HepG2 (cell line): Measurements from ENCODE around the gene ZNF217. TPM values are rescaled to one million over a fixed set of nuclear protein-coding genes. Genes with fewer than 3 reads are reported as not detected.

Experiments
- EEA1 ChIP-seq: sonication (generic); formaldehyde crosslinking; IDR thresholded peaks from 2 replicates; pipeline ENCODE4 v1.5.1; 2020; ENCODE audit warnings: mild to moderate bottlenecking, missing genetic modification reagents, borderline replicate concordance
- EZH2 ChIP-seq: conservative IDR thresholded peaks from 2 replicates; pipeline ENCODE4 v1.6.1; 2012; ENCODE audit warnings: mild to moderate bottlenecking, low read depth, low read length, moderate library complexity
- KDM5B ChIP-seq: sonication (generic); formaldehyde crosslinking; IDR thresholded peaks from 2 replicates; pipeline ENCODE4 v1.4.0; 2020; ENCODE audit warnings: missing genetic modification reagents, mild to moderate bottlenecking, borderline replicate concordance
- MEF2D ChIP-seq: sonication (generic); formaldehyde crosslinking; IDR thresholded peaks from 2 replicates; pipeline ENCODE4 v1.5.1; 2020; ENCODE audit warnings: mild to moderate bottlenecking, missing genetic modification reagents
- MTA1 ChIP-seq: sonication (generic); formaldehyde crosslinking; IDR thresholded peaks from 2 replicates; pipeline ENCODE4 v1.4.0; 2020; ENCODE audit warnings: missing genetic modification reagents, mild to moderate bottlenecking, borderline replicate concordance
- NFIB ChIP-seq: sonication (generic); formaldehyde crosslinking; IDR thresholded peaks from 2 replicates; pipeline ENCODE4 v1.9.0; 2021; ENCODE audit warnings: missing genetic modification reagents, mild to moderate bottlenecking, borderline replicate concordance
- NR1H2 ChIP-seq: sonication (generic); formaldehyde crosslinking; IDR thresholded peaks from 2 replicates; pipeline ENCODE4 v1.8.1; 2022; ENCODE audit warnings: low read depth, missing genetic modification reagents, borderline replicate concordance
- PPARG ChIP-seq: conservative IDR thresholded peaks from 2 replicates; pipeline ENCODE4 v1.6.1; 2016; ENCODE audit warnings: missing biosample characterization, missing genetic modification reagents
- PRMT3 ChIP-seq: sonication (generic); formaldehyde crosslinking; IDR thresholded peaks from 2 replicates; pipeline ENCODE4 v1.8.1; 2022; ENCODE audit warnings: low read depth, mild to moderate bottlenecking, moderate library complexity, missing genetic modification reagents, borderline replicate concordance
- RCOR2 ChIP-seq: IDR thresholded peaks from 2 replicates; pipeline ENCODE4 v1.6.1; 2016; ENCODE audit warnings: missing biosample characterization, missing genetic modification reagents
- SP4 ChIP-seq: sonication (generic); formaldehyde crosslinking; IDR thresholded peaks from 2 replicates; pipeline ENCODE4 v1.8.1; 2023; ENCODE audit warnings: mild to moderate bottlenecking, missing genetic modification reagents
- TBL1XR1 ChIP-seq: fragments of 150-350 bp; IDR thresholded peaks from 2 replicates; pipeline ENCODE4 v1.6.1; 2014; ENCODE audit warnings: borderline replicate concordance, low read length; ENCODE audit not compliant: partially characterized antibody
- WIZ ChIP-seq: sonication (generic); formaldehyde crosslinking; IDR thresholded peaks from 2 replicates; pipeline ENCODE4 v1.5.1; 2020; ENCODE audit warnings: mild to moderate bottlenecking, missing genetic modification reagents
- ZNF12 ChIP-seq: sonication (generic); formaldehyde crosslinking; IDR thresholded peaks from 2 replicates; pipeline ENCODE4 v1.5.0; 2020; ENCODE audit warnings: missing genetic modification reagents
- ZNF264 ChIP-seq: sonication (generic); formaldehyde crosslinking; IDR thresholded peaks from 2 replicates; pipeline ENCODE4 v1.4.0; 2020; ENCODE audit warnings: missing genetic modification reagents
- ZNF274 ChIP-seq: sonication (generic); formaldehyde crosslinking; IDR thresholded peaks from 2 replicates; pipeline ENCODE4 v1.5.1; 2020; ENCODE audit warnings: mild to moderate bottlenecking, missing genetic modification reagents
- ZNF510 ChIP-seq: sonication (generic); formaldehyde crosslinking; IDR thresholded peaks from 2 replicates; pipeline ENCODE4 v1.4.0; 2020; ENCODE audit warnings: low read depth, mild to moderate bottlenecking, missing genetic modification reagents
- polyA plus RNA-seq, 8 experiments: library from polyadenylated mRNA; depleted of rRNA in 3 of 8; stranded (reverse) in 7 of 8; unstranded in 1 of 8; fragments of >200 nt; fragmentation: Illumina TruSeq in 4 of 8; extraction: Trizol in 4 of 8; gene quantifications; 2 replicates each; pipeline versions ENCODE4 v1.2.1 to v1.2.3, GENCODE V29; 2011 to 2016; ENCODE audit warnings: low read depth in 4 of 8, missing spikeins in 1 of 8, mixed read lengths in 1 of 8; ENCODE audit not compliant: insufficient read depth in 1 of 8
- total RNA-seq, 5 experiments: library from RNA; depleted of rRNA; stranded (reverse); fragments of >200 nt; fragmentation: Illumina TruSeq; extraction: Trizol; gene quantifications; 2 replicates each; pipeline ENCODE4 v1.2.3, GENCODE V29; 2016; ENCODE audit warnings: low read depth in 1 of 5
- TF ChIP-seq, protein P1 (sequence below): sonication (generic); formaldehyde crosslinking; IDR thresholded peaks from 2 replicates; pipeline ENCODE4 v1.4.0; 2020; ENCODE audit warnings: missing genetic modification reagents
- TF ChIP-seq, protein P2 (sequence below): IDR thresholded peaks from 2 replicates; pipeline ENCODE4 v1.6.1; 2016; ENCODE audit warnings: mild to moderate bottlenecking, missing biosample characterization, missing genetic modification reagents
- TF ChIP-seq, protein P3 (sequence below): sonication (generic); formaldehyde crosslinking; IDR thresholded peaks from 2 replicates; pipeline ENCODE4 v1.5.1; 2020; ENCODE audit warnings: missing genetic modification reagents, mild to moderate bottlenecking, borderline replicate concordance
- TF ChIP-seq, protein P4 (sequence below): sonication (generic); formaldehyde crosslinking; conservative IDR thresholded peaks from 2 replicates; pipeline ENCODE4 v1.5.0; 2020; ENCODE audit warnings: missing genetic modification reagents
- TF ChIP-seq, protein P5 (sequence below): sonication (generic); formaldehyde crosslinking; IDR thresholded peaks from 2 replicates; pipeline ENCODE4 v1.8.0; 2022; ENCODE audit warnings: missing genetic modification reagents, low read depth, mild to moderate bottlenecking, borderline replicate concordance

The ZNF217 gene
- total and polyA plus RNA-seq, 2 of the 13 experiments (the other 11 are each of a cell fraction or from before 2014, with no cell fraction given) = 22.3 to 29.8 TPM

DNA sequence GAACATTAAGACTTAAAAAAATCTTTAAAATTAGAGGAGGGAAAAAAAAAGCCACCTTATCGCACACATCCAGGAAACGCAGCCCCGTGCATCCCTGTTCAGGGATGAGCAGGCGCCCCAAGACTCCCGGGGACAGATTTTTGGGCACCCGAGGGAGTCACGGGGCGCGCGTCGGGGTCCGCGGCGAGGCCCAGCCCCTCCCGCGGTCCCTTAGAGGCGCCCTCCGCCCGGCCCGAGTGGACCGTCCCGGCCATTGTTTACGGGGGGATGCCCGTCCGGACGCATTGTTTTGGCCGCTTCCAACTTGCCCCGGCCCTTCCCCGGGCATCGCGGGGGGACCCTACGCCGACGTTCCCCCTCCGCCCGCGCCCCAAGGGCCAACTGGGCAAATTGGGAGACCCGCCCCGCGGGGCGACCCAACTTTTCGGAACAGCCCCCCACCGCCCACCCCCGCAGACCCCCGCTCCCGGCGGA lies 610 bp downstream of the ZNF217 start (continued):
- TF ChIP-seq, protein P1, sequence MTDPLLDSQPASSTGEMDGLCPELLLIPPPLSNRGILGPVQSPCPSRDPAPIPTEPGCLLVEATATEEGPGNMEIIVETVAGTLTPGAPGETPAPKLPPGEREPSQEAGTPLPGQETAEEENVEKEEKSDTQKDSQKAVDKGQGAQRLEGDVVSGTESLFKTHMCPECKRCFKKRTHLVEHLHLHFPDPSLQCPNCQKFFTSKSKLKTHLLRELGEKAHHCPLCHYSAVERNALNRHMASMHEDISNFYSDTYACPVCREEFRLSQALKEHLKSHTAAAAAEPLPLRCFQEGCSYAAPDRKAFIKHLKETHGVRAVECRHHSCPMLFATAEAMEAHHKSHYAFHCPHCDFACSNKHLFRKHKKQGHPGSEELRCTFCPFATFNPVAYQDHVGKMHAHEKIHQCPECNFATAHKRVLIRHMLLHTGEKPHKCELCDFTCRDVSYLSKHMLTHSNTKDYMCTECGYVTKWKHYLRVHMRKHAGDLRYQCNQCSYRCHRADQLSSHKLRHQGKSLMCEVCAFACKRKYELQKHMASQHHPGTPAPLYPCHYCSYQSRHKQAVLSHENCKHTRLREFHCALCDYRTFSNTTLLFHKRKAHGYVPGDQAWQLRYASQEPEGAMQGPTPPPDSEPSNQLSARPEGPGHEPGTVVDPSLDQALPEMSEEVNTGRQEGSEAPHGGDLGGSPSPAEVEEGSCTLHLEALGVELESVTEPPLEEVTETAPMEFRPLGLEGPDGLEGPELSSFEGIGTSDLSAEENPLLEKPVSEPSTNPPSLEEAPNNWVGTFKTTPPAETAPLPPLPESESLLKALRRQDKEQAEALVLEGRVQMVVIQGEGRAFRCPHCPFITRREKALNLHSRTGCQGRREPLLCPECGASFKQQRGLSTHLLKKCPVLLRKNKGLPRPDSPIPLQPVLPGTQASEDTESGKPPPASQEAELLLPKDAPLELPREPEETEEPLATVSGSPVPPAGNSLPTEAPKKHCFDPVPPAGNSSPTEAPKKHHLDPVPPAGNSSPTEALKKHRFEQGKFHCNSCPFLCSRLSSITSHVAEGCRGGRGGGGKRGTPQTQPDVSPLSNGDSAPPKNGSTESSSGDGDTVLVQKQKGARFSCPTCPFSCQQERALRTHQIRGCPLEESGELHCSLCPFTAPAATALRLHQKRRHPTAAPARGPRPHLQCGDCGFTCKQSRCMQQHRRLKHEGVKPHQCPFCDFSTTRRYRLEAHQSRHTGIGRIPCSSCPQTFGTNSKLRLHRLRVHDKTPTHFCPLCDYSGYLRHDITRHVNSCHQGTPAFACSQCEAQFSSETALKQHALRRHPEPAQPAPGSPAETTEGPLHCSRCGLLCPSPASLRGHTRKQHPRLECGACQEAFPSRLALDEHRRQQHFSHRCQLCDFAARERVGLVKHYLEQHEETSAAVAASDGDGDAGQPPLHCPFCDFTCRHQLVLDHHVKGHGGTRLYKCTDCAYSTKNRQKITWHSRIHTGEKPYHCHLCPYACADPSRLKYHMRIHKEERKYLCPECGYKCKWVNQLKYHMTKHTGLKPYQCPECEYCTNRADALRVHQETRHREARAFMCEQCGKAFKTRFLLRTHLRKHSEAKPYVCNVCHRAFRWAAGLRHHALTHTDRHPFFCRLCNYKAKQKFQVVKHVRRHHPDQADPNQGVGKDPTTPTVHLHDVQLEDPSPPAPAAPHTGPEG (CRISPR knock-in tag) = peak; percentile 64
- TF ChIP-seq MEF2D (no peak; the same call in 1 of the 2 replicates), NR1H2 (CRISPR knock-in tag) (no peak), WIZ (no peak), SP4 (CRISPR knock-in tag) (no peak), ZNF274 (CRISPR knock-in tag) (no peak; the same call in 1 of the 2 replicates), NFIB (no peak), PRMT3 (CRISPR knock-in tag) (peak; percentile 69; the same call in 1 of the 2 replicates), ZNF12 (no peak), EEA1 (CRISPR knock-in tag) (no peak), ZNF264 (CRISPR knock-in tag) (no peak), MTA1 (CRISPR knock-in tag) (no peak), PPARG (CRISPR knock-in tag) (no peak), TBL1XR1 (no peak), KDM5B (CRISPR knock-in tag) (peak; percentile 46; the same call in 1 of the 2 replicates), EZH2 (no peak), ZNF510 (CRISPR knock-in tag) (no peak), RCOR2 (CRISPR knock-in tag) (no peak)
- TF ChIP-seq, protein P2, sequence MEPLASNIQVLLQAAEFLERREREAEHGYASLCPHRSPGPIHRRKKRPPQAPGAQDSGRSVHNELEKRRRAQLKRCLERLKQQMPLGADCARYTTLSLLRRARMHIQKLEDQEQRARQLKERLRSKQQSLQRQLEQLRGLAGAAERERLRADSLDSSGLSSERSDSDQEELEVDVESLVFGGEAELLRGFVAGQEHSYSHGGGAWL (CRISPR knock-in tag) = peak; percentile 11; the same call in 1 of the 2 replicates
- TF ChIP-seq, protein P3, sequence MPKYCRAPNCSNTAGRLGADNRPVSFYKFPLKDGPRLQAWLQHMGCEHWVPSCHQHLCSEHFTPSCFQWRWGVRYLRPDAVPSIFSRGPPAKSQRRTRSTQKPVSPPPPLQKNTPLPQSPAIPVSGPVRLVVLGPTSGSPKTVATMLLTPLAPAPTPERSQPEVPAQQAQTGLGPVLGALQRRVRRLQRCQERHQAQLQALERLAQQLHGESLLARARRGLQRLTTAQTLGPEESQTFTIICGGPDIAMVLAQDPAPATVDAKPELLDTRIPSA (CRISPR knock-in tag) = no peak
- TF ChIP-seq, protein P4, sequence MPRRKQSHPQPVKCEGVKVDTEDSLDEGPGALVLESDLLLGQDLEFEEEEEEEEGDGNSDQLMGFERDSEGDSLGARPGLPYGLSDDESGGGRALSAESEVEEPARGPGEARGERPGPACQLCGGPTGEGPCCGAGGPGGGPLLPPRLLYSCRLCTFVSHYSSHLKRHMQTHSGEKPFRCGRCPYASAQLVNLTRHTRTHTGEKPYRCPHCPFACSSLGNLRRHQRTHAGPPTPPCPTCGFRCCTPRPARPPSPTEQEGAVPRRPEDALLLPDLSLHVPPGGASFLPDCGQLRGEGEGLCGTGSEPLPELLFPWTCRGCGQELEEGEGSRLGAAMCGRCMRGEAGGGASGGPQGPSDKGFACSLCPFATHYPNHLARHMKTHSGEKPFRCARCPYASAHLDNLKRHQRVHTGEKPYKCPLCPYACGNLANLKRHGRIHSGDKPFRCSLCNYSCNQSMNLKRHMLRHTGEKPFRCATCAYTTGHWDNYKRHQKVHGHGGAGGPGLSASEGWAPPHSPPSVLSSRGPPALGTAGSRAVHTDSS (CRISPR knock-in tag) = no peak
- TF ChIP-seq, protein P5, sequence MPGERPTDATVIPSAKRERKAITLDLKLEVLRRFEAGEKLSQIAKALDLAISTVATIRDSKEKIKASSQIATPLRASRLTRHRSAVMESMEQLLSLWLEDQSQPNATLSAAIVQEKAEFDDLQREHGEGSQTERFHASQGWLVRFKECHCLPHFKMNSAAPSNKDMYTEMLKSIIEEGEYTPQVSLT (CRISPR knock-in tag) = no peak
